Uterine smooth muscle cell (primary cell): ENCODE results near the gene OLFM4. TPM values are rescaled to one million over a fixed set of nuclear protein-coding genes. Genes with fewer than 3 reads are reported as not detected.

ENCODE experiments used
- total RNA-seq: library from RNA; depleted of rRNA; stranded (reverse); fragments of >200 nt; gene quantifications from 2 replicates; pipeline ENCODE4 v1.2.3, GENCODE V29; 2014

OLFM4 gene, protein sequence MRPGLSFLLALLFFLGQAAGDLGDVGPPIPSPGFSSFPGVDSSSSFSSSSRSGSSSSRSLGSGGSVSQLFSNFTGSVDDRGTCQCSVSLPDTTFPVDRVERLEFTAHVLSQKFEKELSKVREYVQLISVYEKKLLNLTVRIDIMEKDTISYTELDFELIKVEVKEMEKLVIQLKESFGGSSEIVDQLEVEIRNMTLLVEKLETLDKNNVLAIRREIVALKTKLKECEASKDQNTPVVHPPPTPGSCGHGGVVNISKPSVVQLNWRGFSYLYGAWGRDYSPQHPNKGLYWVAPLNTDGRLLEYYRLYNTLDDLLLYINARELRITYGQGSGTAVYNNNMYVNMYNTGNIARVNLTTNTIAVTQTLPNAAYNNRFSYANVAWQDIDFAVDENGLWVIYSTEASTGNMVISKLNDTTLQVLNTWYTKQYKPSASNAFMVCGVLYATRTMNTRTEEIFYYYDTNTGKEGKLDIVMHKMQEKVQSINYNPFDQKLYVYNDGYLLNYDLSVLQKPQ
- total RNA-seq = 0.12 TPM in 1 of 2 replicates, not detected in the other

GRCh38 chr13:53028637-53029203, at the start of gene OLFM4:
TSS of gene OLFM4 (plus strand) at chr13:53028813. CDS start at chr13:53028837, 24 bp downstream.

Other genes starting within 250 kb of the OLFM4 start
- not detected in 2 replicates for gene PCDH8, start 180.2 kb upstream of the OLFM4 start, total RNA-seq